ENCODE data around the gene VSIG10.

The VSIG10 gene

DNA sequence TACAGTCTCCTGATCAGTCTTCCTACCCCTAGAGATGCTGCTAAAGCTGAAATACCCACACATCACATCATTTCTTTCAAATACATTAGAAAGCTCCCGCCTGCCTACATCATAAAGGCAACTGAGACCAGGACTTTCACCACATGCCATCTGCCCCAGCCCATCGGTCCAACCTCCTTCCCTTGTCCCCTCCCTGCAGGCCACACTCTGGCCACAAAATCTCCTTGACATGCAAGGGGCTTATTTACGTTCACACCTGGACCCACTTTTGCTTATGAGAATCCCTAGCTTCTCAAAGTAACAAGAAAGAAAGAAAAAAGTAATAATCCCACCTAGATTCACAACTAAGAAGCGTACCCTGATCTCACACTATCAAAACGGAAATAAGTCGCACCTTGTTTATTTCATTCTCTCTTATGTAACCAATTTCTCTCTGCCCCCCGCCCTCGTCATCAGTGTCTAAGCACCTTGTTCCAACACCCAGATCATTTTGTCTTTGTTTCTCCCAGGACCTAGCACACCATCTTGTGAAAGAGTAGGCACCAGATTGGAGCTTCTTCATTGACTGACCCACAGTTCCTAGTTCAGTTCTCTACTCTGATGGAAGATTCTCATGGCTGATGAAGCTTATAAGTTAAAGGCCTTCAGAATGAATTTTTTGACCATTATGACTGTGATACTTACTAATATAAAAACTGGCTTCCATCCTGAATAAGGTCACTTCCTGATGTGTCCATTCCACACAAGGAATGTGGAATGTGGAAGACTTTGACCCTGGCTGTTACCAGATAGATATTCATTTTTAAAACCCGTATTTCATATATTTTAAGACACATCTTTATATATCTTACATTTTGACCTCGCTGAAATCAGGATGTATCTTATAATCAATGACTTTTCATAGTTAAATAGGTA is 50.5 kb downstream of the VSIG10 start:
- Histone ChIP-seq H3K4me3 (ENCODE audit: low read length) (no peak overlapping the region), H3K27me3 (ENCODE audit: control insufficient read depth, low read length) (no peaks in the 10 kb centered on the region), H3K36me3 (ENCODE audit: control insufficient read depth, low read length) (no peaks in the 10 kb centered on the region), H3K9me2 (replicated peaks; ENCODE audit: control insufficient read depth, low read length) (no peaks in the 10 kb centered on the region), H4K20me1 (ENCODE audit: control insufficient read depth, insufficient read depth, low read depth, low read length) (no peaks in the 10 kb centered on the region), H3K4me2 (ENCODE audit: low read length) (no peak overlapping the region), H3F3A (ENCODE audit: control insufficient read depth, insufficient read depth) (no peaks in the 10 kb centered on the region), H3K27ac (ENCODE audit: low read depth, low read length) (no peak overlapping the region), H3K9me3 (ENCODE audit: control insufficient read depth, insufficient read depth, low read length) (no peaks in the 10 kb centered on the region), H3K79me2 (ENCODE audit: control insufficient read depth, low read length) (no peaks in the 10 kb centered on the region), H3K4me1 (ENCODE audit: control insufficient read depth, low read length) (no peaks in the 10 kb centered on the region)
- TF ChIP-seq EZH2phosphoT487 (IDR thresholded peaks at IDR 0.05; ENCODE audit: borderline replicate concordance, low read length): no peak
- TF ChIP-seq, protein P1, sequence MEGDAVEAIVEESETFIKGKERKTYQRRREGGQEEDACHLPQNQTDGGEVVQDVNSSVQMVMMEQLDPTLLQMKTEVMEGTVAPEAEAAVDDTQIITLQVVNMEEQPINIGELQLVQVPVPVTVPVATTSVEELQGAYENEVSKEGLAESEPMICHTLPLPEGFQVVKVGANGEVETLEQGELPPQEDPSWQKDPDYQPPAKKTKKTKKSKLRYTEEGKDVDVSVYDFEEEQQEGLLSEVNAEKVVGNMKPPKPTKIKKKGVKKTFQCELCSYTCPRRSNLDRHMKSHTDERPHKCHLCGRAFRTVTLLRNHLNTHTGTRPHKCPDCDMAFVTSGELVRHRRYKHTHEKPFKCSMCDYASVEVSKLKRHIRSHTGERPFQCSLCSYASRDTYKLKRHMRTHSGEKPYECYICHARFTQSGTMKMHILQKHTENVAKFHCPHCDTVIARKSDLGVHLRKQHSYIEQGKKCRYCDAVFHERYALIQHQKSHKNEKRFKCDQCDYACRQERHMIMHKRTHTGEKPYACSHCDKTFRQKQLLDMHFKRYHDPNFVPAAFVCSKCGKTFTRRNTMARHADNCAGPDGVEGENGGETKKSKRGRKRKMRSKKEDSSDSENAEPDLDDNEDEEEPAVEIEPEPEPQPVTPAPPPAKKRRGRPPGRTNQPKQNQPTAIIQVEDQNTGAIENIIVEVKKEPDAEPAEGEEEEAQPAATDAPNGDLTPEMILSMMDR (IDR thresholded peaks at IDR 0.05; ENCODE audit: low read depth, low read length, poor library complexity, severe bottlenecking): no peak

DNA sequence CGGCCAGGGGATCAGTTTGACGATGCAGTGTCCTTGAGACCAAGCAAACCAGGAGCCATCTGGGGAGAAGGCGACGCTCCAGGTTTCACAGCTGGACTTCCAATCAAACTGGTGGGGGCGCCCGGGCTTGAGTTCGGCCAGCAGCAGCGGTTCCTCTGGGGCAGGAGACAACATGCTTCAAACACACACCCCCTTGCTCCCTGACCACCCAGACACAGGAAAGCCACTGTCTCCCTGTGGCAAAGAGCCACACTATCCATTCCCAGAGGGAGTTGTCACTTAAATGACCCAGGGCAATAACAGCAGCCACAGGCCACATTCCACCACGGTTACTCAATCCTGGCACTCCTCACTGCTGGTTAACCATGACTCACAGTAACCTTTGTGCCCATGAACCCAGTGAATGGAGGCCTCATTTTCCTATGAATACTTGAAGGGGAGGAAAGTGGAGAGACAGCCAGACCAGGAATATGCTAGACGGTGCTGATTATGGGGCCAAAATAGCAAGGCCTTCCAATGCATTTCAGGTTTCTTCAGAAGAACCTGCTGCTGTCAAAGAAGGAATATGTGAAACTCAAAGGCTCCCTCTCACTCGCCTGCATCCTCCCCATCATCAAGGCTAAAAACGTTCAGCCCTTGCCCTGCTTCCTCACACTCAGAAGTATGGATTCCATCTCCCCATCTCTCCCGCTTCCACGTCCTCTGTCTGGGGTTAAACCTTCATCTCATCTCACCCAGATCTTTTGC is 51.3 kb downstream of the VSIG10 start:
- Histone ChIP-seq H3K4me2 (ENCODE audit: low read length) (no peak overlapping the region), H3K36me3 (ENCODE audit: control insufficient read depth, low read length) (no peaks in the 10 kb centered on the region), H3K9me3 (ENCODE audit: control insufficient read depth, insufficient read depth, low read length) (no peaks in the 10 kb centered on the region), H3F3A (ENCODE audit: control insufficient read depth, insufficient read depth) (no peaks in the 10 kb centered on the region), H3K79me2 (ENCODE audit: control insufficient read depth, low read length) (no peaks in the 10 kb centered on the region), H3K27ac (ENCODE audit: low read depth, low read length) (no peak overlapping the region), H3K4me1 (ENCODE audit: control insufficient read depth, low read length) (no peaks in the 10 kb centered on the region), H3K9me2 (replicated peaks; ENCODE audit: control insufficient read depth, low read length) (no peaks in the 10 kb centered on the region), H4K20me1 (ENCODE audit: control insufficient read depth, insufficient read depth, low read depth, low read length) (no peaks in the 10 kb centered on the region), H3K4me3 (ENCODE audit: low read length) (no peak overlapping the region), H3K27me3 (ENCODE audit: control insufficient read depth, low read length) (no peaks in the 10 kb centered on the region)
- no peak for TF ChIP-seq EZH2phosphoT487 (IDR thresholded peaks at IDR 0.05; ENCODE audit: borderline replicate concordance, low read length)
- TF ChIP-seq, protein P1 (IDR thresholded peaks at IDR 0.05; ENCODE audit: low read depth, low read length, poor library complexity, severe bottlenecking): no peak

DNA sequence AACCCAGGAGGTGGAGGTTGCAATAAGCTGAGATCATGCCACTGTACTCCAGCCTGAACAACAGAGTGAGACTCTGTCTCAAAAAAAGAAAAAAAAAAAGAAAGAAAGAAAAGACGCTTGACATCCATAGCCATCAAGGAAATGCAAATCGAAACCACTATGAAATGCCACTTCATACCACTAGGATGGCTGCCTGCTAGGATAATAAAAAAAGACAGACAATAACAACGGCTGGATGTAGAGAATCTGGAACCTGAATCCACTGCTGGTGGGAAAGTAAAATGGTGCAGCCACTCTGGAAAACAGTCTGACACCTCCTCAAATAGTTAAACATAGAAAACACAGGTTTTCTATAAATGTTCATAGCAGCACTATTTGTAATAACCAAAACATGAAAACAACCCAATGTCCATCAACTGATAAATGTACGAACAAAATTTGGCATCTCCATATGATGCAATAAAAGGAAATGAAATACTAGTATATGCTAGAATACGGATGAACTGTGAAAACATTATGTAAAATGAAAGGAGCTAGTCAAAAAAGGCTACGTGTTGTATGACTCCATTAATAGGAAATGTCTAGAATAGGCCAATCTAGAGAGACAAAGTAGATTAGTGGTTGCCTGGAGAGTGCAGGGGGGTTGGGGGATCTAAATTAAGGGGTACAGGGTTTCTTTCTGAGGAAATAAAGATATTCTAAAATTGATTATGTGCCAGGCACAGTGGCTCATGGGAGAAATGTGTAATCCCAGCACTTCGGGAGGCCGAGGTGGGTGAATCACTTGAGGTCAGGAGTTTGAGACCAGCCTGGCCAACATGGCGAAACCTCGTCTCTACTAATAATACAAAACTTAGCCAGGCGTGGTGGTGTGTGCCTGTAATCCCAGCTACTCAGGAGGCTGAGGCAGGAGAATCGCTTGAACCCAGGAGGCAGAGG is 52.6 kb downstream of the VSIG10 start:
- Histone ChIP-seq H3K4me2 (ENCODE audit: low read length) (no peak overlapping the region), H3K9me2 (replicated peaks; ENCODE audit: control insufficient read depth, low read length) (no peaks in the 10 kb centered on the region), H3K79me2 (ENCODE audit: control insufficient read depth, low read length) (no peaks in the 10 kb centered on the region), H3K27ac (ENCODE audit: low read depth, low read length) (no peak overlapping the region), H3F3A (ENCODE audit: control insufficient read depth, insufficient read depth) (no peaks in the 10 kb centered on the region), H3K27me3 (ENCODE audit: control insufficient read depth, low read length) (no peaks in the 10 kb centered on the region), H3K4me3 (ENCODE audit: low read length) (no peak overlapping the region), H3K9me3 (ENCODE audit: control insufficient read depth, insufficient read depth, low read length) (no peaks in the 10 kb centered on the region), H3K4me1 (ENCODE audit: control insufficient read depth, low read length) (no peaks in the 10 kb centered on the region), H4K20me1 (ENCODE audit: control insufficient read depth, insufficient read depth, low read depth, low read length) (no peaks in the 10 kb centered on the region), H3K36me3 (ENCODE audit: control insufficient read depth, low read length) (no peaks in the 10 kb centered on the region)
- TF ChIP-seq, protein P1 (IDR thresholded peaks at IDR 0.05; ENCODE audit: low read depth, low read length, poor library complexity, severe bottlenecking): no peak
- no peak for TF ChIP-seq EZH2phosphoT487 (IDR thresholded peaks at IDR 0.05; ENCODE audit: borderline replicate concordance, low read length)

Measured in DOHH2 (cell line).